Liver (tissue), 9 donors: Measurements from ENCODE around the gene KRTAP10-3. TPM values are rescaled to one million over a fixed set of nuclear protein-coding genes. Genes with fewer than 3 reads are reported as not detected.

Source experiments
- DNase-seq: peaks from one replicate; pipeline ENCODE4 v3.0.0-alpha.2; 2017; ENCODE audit warnings: low spot score
- H3K27ac ChIP-seq, 2 donors: one replicate each; pipeline ENCODE4 v1.7.0; 2013; ENCODE audit warnings: inconsistent platforms in 2 of 2, low read length in 2 of 2, control low read depth in 1 of 2, low read depth in 1 of 2, mild to moderate bottlenecking in 1 of 2
- H3K27me3 ChIP-seq, 4 donors: one replicate each; pipeline versions ENCODE4 v1.6.1 to v1.7.0; 2013; ENCODE audit warnings: low read length in 3 of 4, inconsistent platforms in 1 of 4, mild to moderate bottlenecking in 1 of 4, moderate library complexity in 1 of 4; ENCODE audit not compliant: control insufficient read depth in 4 of 4, insufficient read depth in 4 of 4
- H3K36me3 ChIP-seq, 4 donors: one replicate each; pipeline versions ENCODE4 v1.6.1 to v1.7.0; 2013; ENCODE audit warnings: low read length in 3 of 4, mild to moderate bottlenecking in 3 of 4, low read depth in 1 of 4, moderate library complexity in 1 of 4; ENCODE audit not compliant: control insufficient read depth in 4 of 4, insufficient read depth in 3 of 4
- H3K4me1 ChIP-seq, 4 donors: one replicate each; pipeline versions ENCODE4 v1.6.1 to v1.7.0; 2013; ENCODE audit warnings: low read length in 3 of 4, mild to moderate bottlenecking in 3 of 4, moderate library complexity in 1 of 4; ENCODE audit not compliant: control insufficient read depth in 4 of 4, insufficient read depth in 4 of 4
- H3K4me3 ChIP-seq, 3 donors: one replicate each; pipeline versions ENCODE4 v1.6.1 to v1.7.0; 2013; ENCODE audit warnings: low read length in 3 of 3, control low read depth in 1 of 3, low read depth in 1 of 3, mild to moderate bottlenecking in 1 of 3
- H3K9ac ChIP-seq, 2 donors: one replicate each; pipeline ENCODE4 v1.7.0; 2013; ENCODE audit warnings: low read length in 2 of 2, mild to moderate bottlenecking in 2 of 2, moderate library complexity in 2 of 2, control low read depth in 1 of 2, low read depth in 1 of 2
- H3K9me3 ChIP-seq, 4 donors: one replicate each; pipeline versions ENCODE4 v1.6.1 to v1.7.0; 2013; ENCODE audit warnings: low read length in 3 of 4; ENCODE audit not compliant: control insufficient read depth in 4 of 4
- EGR1 ChIP-seq, 2 donors: IDR thresholded peaks; 2 replicates each; pipeline ENCODE4 v1.6.1; 2016 to 2018; ENCODE audit warnings: antibody characterized with exemption in 2 of 2, low read depth in 2 of 2
- FOXA2 ChIP-seq: IDR thresholded peaks from 2 replicates; pipeline ENCODE4 v1.6.1; 2016; ENCODE audit warnings: antibody characterized with exemption
- JUND ChIP-seq, 2 donors: IDR thresholded peaks; 2 replicates each; pipeline ENCODE4 v1.6.1; 2016; ENCODE audit warnings: antibody characterized with exemption in 2 of 2
- MAX ChIP-seq: IDR thresholded peaks from 2 replicates; pipeline ENCODE4 v1.6.1; 2016; ENCODE audit warnings: antibody characterized with exemption
- RAD21 ChIP-seq, 2 donors: IDR thresholded peaks; 2 replicates each; pipeline ENCODE4 v1.6.1; 2016; ENCODE audit warnings: antibody characterized with exemption in 2 of 2, mild to moderate bottlenecking in 2 of 2
- REST ChIP-seq: IDR thresholded peaks from 2 replicates; pipeline ENCODE4 v1.6.1; 2016; ENCODE audit warnings: antibody characterized with exemption, mild to moderate bottlenecking
- RXRA ChIP-seq, 2 donors: IDR thresholded peaks; 2 replicates each; pipeline ENCODE4 v1.6.1; 2017 to 2018; ENCODE audit warnings: antibody characterized with exemption in 2 of 2, mild to moderate bottlenecking in 1 of 2
- SP1 ChIP-seq: IDR thresholded peaks from 2 replicates; pipeline ENCODE4 v1.6.1; 2018; ENCODE audit warnings: antibody characterized with exemption, mild to moderate bottlenecking
- TAF1 ChIP-seq: conservative IDR thresholded peaks from 2 replicates; pipeline ENCODE4 v1.6.1; 2016; ENCODE audit warnings: antibody characterized with exemption, mild to moderate bottlenecking
- YY1 ChIP-seq: IDR thresholded peaks from 2 replicates; pipeline ENCODE4 v1.6.1; 2016; ENCODE audit warnings: antibody characterized with exemption, mild to moderate bottlenecking
- ZBTB33 ChIP-seq: IDR thresholded peaks from 2 replicates; pipeline ENCODE4 v1.6.1; 2016; ENCODE audit warnings: antibody characterized with exemption
- WGBS: extraction: QIAGEN DNeasy Blood & Tissue Kit; methylation state at CpG from one replicate; pipeline ENCODE4 v1.1.7; 2013; 5-methylcytosine and 5-hydroxymethylcytosine counted together
- polyA plus RNA-seq, 2 donors: library from polyadenylated mRNA; stranded (reverse) in 1 of 2; unstranded in 1 of 2; fragments of 200-250 nt in 1 of 2; fragments of >200 nt in 1 of 2; fragmentation: Nextera tagmentation in 1 of 2; extraction: Ambion mirVana in 1 of 2; gene quantifications; one replicate each; pipeline versions ENCODE4 v1.2.1 to v1.2.3, GENCODE V29; 2013 to 2015
- total RNA-seq, 2 donors: library from RNA; depleted of rRNA; stranded (reverse); fragments of >200 nt; gene quantifications; one replicate each; pipeline ENCODE4 v1.2.3, GENCODE V29; 2014
- TF ChIP-seq, protein P1 (sequence below): IDR thresholded peaks from 2 replicates; pipeline ENCODE4 v1.6.1; 2016; ENCODE audit warnings: antibody characterized with exemption
- TF ChIP-seq, protein P2 (sequence below): fragments of 150-350 bp; IDR thresholded peaks from 2 replicates; pipeline ENCODE4 v1.5.1; 2017; ENCODE audit warnings: improper control_type of control experiment, low read depth, low read length; ENCODE audit not compliant: missing input control
- donor health status: healthy.
- donor health status: healthy.
- donor health status: healthy.
- donor health status: healthy.
- donor health status: healthy.

KRTAP10-3 gene
- total and polyA plus RNA-seq, 4 donors: not detected

DNA sequence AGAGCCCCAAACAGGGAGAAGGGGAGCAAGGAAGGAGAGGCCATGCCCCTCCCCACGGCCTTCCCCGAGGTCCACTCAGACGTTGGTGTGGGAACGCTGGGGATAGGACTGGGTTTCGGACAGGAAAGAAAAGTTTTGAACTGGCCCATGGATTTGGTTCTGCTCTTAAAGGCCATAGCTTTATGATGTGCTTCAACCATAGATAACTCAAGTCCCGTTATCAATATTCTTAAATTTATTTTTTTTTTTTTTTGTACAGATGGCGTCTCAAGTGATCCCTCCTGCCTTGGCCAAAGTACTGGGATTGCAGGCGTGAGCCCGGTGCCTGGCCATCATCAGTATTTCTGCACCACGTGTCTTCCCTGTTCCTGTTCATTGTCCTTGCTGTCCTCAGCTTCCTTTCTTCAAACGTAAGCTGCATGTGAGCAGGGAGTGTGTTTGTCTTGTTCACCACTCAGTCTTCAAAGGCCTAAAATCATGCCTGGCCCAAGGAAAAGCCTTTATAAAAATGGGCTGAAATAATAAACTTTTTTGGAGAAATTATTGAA, 17.8 kb downstream of the KRTAP10-3 start:
- no peaks in the 10 kb centered on the region for H3K9me3 ChIP-seq
- H3K4me1 ChIP-seq: no peaks in the 10 kb centered on the region
- WGBS: 80% methylated on average over 11 of the region's 11 CpGs
- no peak overlapping the region for H3K9ac ChIP-seq
- TF ChIP-seq, protein P1, sequence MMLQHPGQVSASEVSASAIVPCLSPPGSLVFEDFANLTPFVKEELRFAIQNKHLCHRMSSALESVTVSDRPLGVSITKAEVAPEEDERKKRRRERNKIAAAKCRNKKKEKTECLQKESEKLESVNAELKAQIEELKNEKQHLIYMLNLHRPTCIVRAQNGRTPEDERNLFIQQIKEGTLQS: no peak
- no peak for TF ChIP-seq YY1
- TF ChIP-seq TAF1: no peak
- TF ChIP-seq JUND (IDR thresholded peaks at IDR 0.05): no peak
- TF ChIP-seq REST: no peak
- TF ChIP-seq RAD21 (IDR thresholded peaks at IDR 0.05): no peak
- no peak for TF ChIP-seq RXRA (IDR thresholded peaks at IDR 0.05)
- no peak for TF ChIP-seq ZBTB33
- no peak for TF ChIP-seq SP1
- TF ChIP-seq MAX: no peak
- no peak for TF ChIP-seq EGR1 (IDR thresholded peaks at IDR 0.05; ENCODE audit: low read depth in 2 of 2)
- no peak for TF ChIP-seq FOXA2
- no peak overlapping the region for H3K27ac ChIP-seq
- no peak overlapping the region for H3K4me3 ChIP-seq
- H3K36me3 ChIP-seq: no peaks in the 10 kb centered on the region
- H3K27me3 ChIP-seq: no peaks in the 10 kb centered on the region
- DNase-seq: peak; percentile 19

DNA sequence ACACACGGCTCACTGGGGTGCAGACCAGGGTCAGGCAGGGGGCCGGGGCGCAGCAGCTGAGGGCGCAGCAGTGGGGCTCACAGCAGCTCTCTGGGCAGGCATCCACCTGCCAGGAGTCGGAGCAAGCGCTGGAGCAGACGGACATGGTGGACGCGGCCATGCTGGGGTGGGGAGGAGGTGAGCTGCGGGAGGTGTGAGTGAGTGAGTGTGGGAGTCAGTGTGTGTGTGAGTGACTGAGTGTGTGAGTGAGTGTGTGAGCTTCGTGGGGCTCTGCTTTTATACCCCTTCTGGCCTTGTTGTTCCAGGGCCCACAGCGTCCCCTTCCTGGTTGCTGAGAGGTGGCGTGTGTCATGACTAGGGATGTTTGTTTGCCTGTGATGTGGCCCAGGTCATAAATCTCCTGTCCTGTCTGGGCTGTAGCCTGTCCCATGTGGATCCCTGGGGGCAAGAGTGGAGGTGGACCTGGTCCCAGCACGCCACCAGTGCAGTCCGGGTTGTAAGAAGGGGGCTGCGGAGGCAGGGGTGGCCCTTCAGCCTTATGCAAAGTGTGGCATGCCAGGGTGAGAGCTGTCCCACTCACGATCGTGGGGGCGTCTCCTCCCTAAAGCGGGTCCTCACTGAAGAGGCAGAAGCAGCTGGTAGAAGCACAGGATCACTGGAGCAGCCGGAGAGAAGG, 18.5 kb downstream of the KRTAP10-3 start, which contains the start of gene KRTAP10-1:
KRTAP10-1 (minus strand) TSS at position 205 of the 676 bp plus-strand sequence; CDS start at position 160, 45 bp downstream.
- TF ChIP-seq EGR1 (IDR thresholded peaks at IDR 0.05; ENCODE audit: low read depth in 2 of 2): no peak
- TF ChIP-seq, protein P1: no peak
- no peak for TF ChIP-seq MAX
- TF ChIP-seq, protein P2, sequence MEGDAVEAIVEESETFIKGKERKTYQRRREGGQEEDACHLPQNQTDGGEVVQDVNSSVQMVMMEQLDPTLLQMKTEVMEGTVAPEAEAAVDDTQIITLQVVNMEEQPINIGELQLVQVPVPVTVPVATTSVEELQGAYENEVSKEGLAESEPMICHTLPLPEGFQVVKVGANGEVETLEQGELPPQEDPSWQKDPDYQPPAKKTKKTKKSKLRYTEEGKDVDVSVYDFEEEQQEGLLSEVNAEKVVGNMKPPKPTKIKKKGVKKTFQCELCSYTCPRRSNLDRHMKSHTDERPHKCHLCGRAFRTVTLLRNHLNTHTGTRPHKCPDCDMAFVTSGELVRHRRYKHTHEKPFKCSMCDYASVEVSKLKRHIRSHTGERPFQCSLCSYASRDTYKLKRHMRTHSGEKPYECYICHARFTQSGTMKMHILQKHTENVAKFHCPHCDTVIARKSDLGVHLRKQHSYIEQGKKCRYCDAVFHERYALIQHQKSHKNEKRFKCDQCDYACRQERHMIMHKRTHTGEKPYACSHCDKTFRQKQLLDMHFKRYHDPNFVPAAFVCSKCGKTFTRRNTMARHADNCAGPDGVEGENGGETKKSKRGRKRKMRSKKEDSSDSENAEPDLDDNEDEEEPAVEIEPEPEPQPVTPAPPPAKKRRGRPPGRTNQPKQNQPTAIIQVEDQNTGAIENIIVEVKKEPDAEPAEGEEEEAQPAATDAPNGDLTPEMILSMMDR: no peak
- H3K27ac ChIP-seq: no peak within 1 kb of the TSS
- H3K9ac ChIP-seq: no peak within 1 kb of the TSS
- no peaks in the 10 kb centered on the region for H3K36me3 ChIP-seq
- peak; percentile 13 for DNase-seq
- no peaks in the 10 kb centered on the region for H3K27me3 ChIP-seq
- WGBS: 77% methylated on average over 21 of the region's 21 CpGs
- H3K4me1 ChIP-seq: no peaks in the 10 kb centered on the region
- no peaks in the 10 kb centered on the region for H3K9me3 ChIP-seq
- no peak within 1 kb of the TSS for H3K4me3 ChIP-seq
